GM19238 (cell line): ENCODE results near the gene EIF1B.

Experiments
- DNase-seq: peaks from one replicate; pipeline ENCODE4 v3.0.0; 2011; ENCODE audit warnings: low spot score; ENCODE audit not compliant: insufficient read length

EIF1B gene

GRCh38 chr3:40340541-40341170 is 31.1 kb downstream of the EIF1B start:
- DNase-seq = no peak

GRCh38 chr3:40341671-40342070 is 32.2 kb downstream of the EIF1B start:
- no peak for DNase-seq

DNA sequence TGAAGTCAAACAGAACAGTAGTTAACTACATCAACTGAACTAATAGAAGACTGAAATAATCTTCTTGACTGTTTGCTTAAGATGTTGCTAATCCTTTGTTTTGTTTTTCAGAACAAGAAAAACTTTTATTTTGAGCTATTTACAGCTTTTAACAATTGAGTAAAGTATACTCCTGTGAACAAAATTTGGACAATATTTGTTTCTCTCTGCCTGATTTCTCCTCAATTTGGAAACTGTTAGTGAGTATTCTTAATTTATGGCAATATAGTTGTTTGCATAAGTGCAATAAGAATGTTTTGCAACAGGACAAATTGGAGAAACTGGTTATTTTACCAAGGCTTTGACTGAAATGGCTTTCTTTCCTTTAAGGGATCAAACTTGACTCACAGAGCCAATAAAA is 41.0 kb downstream of the EIF1B start:
- no peak for DNase-seq

GRCh38 chr3:40355410-40355809 is 45.9 kb downstream of the EIF1B start:
- no peak for DNase-seq

GRCh38 chr3:40358454-40358853 is 48.9 kb downstream of the EIF1B start:
- DNase-seq = no peak
